ENCODE results near the gene BPIFB2.

DNA sequence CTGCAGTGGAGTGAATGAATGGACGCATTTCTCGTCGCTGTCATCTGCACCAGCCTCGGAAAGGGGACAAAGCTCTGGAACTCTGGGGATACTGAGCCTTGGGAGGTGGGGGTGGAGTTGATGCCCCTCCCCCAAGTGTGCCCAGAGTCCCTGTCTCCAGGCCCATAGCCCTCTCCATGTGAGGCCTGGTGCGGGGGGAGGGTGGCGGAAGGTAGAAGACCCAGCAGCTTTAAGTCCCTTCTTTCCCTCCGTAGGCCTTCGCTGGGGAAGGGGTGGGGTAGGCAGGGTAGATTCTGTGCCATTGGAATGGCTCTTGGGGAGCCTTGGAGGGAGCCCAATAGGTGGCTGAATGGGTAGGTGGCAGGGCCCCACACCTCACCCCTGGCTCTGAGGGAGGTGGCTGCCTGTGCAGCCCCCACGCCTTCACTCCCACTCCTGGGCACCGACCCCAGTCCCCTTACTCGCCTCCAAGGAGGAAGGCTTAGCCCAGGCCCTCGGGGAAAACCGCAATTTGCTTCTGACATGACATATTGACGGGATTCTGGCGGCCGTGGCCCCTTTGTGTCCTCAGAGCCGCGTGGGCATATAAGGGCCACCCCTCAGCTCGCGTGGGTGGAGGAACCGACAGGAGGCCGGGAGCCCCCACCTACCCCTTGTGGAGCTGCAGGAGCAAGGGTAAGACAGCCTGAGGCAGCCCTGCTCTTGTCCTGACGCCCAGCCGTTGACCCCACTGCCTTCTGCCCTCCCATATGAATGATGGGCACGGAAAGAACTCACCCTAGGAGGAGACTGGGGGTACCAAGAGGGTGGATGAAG, 46.0 kb downstream of the BPIFB2 start, which contains the start of gene BPIFB3:
- TF ChIP-seq, protein P1, sequence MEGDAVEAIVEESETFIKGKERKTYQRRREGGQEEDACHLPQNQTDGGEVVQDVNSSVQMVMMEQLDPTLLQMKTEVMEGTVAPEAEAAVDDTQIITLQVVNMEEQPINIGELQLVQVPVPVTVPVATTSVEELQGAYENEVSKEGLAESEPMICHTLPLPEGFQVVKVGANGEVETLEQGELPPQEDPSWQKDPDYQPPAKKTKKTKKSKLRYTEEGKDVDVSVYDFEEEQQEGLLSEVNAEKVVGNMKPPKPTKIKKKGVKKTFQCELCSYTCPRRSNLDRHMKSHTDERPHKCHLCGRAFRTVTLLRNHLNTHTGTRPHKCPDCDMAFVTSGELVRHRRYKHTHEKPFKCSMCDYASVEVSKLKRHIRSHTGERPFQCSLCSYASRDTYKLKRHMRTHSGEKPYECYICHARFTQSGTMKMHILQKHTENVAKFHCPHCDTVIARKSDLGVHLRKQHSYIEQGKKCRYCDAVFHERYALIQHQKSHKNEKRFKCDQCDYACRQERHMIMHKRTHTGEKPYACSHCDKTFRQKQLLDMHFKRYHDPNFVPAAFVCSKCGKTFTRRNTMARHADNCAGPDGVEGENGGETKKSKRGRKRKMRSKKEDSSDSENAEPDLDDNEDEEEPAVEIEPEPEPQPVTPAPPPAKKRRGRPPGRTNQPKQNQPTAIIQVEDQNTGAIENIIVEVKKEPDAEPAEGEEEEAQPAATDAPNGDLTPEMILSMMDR (IDR thresholded peaks at IDR 0.05 in 2 of 3, conservative IDR thresholded peaks at IDR 0.05 in 1 of 3; ENCODE audit: borderline replicate concordance in 1 of 3, insufficient read depth in 1 of 3, low read depth in 2 of 3, low read length in 2 of 3), result no peak
- no peak for TF ChIP-seq YY1 (IDR thresholded peaks at IDR 0.05; ENCODE audit: extremely low read depth, insufficient replicate concordance, low read depth, low read length)
- TF ChIP-seq RAD21 (IDR thresholded peaks at IDR 0.05; ENCODE audit: low read depth), result no peak
- no peak for TF ChIP-seq POLR2A (IDR thresholded peaks at IDR 0.05; ENCODE audit: borderline replicate concordance, extremely low read depth, insufficient read depth, insufficient read length)
- no peak for TF ChIP-seq CEBPB (IDR thresholded peaks at IDR 0.05; ENCODE audit: low read depth)
- no peak for TF ChIP-seq POLR2AphosphoS5 (IDR thresholded peaks at IDR 0.05; ENCODE audit: low read depth, low read length)
- TF ChIP-seq, protein P2, sequence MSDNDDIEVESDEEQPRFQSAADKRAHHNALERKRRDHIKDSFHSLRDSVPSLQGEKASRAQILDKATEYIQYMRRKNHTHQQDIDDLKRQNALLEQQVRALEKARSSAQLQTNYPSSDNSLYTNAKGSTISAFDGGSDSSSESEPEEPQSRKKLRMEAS (IDR thresholded peaks at IDR 0.05), result no peak
- TF ChIP-seq, protein P3, sequence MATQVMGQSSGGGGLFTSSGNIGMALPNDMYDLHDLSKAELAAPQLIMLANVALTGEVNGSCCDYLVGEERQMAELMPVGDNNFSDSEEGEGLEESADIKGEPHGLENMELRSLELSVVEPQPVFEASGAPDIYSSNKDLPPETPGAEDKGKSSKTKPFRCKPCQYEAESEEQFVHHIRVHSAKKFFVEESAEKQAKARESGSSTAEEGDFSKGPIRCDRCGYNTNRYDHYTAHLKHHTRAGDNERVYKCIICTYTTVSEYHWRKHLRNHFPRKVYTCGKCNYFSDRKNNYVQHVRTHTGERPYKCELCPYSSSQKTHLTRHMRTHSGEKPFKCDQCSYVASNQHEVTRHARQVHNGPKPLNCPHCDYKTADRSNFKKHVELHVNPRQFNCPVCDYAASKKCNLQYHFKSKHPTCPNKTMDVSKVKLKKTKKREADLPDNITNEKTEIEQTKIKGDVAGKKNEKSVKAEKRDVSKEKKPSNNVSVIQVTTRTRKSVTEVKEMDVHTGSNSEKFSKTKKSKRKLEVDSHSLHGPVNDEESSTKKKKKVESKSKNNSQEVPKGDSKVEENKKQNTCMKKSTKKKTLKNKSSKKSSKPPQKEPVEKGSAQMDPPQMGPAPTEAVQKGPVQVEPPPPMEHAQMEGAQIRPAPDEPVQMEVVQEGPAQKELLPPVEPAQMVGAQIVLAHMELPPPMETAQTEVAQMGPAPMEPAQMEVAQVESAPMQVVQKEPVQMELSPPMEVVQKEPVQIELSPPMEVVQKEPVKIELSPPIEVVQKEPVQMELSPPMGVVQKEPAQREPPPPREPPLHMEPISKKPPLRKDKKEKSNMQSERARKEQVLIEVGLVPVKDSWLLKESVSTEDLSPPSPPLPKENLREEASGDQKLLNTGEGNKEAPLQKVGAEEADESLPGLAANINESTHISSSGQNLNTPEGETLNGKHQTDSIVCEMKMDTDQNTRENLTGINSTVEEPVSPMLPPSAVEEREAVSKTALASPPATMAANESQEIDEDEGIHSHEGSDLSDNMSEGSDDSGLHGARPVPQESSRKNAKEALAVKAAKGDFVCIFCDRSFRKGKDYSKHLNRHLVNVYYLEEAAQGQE (IDR thresholded peaks at IDR 0.05; ENCODE audit: low read depth), result no peak
- no peak for TF ChIP-seq SRF (IDR thresholded peaks at IDR 0.05; ENCODE audit: low read depth)
- TF ChIP-seq EZH2 (IDR thresholded peaks at IDR 0.05), result no peak
- TF ChIP-seq EGR1 (IDR thresholded peaks at IDR 0.05; ENCODE audit: low read depth), result no peak
- no peak for TF ChIP-seq EZH2phosphoT487 (IDR thresholded peaks at IDR 0.05; ENCODE audit: borderline replicate concordance)

Data from HCT116 (cell line).